Ishikawa (cell line): ENCODE data around the gene THAP4.

Source experiments
- CEBPB ChIP-seq: IDR thresholded peaks from 2 replicates; pipeline ENCODE4 v1.6.1; 2012
- CREB1 ChIP-seq: IDR thresholded peaks from 2 replicates; pipeline ENCODE4 v1.6.1; 2012; ENCODE audit warnings: low read depth
- EGR1 ChIP-seq: IDR thresholded peaks from 2 replicates; pipeline ENCODE4 v1.6.1; 2012
- EP300 ChIP-seq: IDR thresholded peaks from 2 replicates; pipeline ENCODE4 v1.6.1; 2012; ENCODE audit warnings: borderline replicate concordance
- FOXM1 ChIP-seq: IDR thresholded peaks from 2 replicates; pipeline ENCODE4 v1.6.1; 2012; ENCODE audit warnings: low read depth, borderline replicate concordance
- NFIC ChIP-seq: IDR thresholded peaks from 2 replicates; pipeline ENCODE4 v1.6.1; 2012
- RAD21 ChIP-seq: IDR thresholded peaks from 2 replicates; pipeline ENCODE4 v1.6.1; 2012; ENCODE audit warnings: low read depth
- TAF1 ChIP-seq: IDR thresholded peaks from 2 replicates; pipeline ENCODE4 v1.6.1; 2012; ENCODE audit warnings: low read depth, mild to moderate bottlenecking
- TCF12 ChIP-seq: IDR thresholded peaks from 2 replicates; pipeline ENCODE4 v1.6.1; 2012; ENCODE audit warnings: low read depth
- TEAD4 ChIP-seq: IDR thresholded peaks from 2 replicates; pipeline ENCODE4 v1.6.1; 2012
- USF1 ChIP-seq: IDR thresholded peaks from 2 replicates; pipeline ENCODE4 v1.6.1; 2012
- YY1 ChIP-seq: IDR thresholded peaks from 2 replicates; pipeline ENCODE4 v1.6.1; 2012; ENCODE audit warnings: low read depth
- ZBTB7A ChIP-seq: IDR thresholded peaks from 2 replicates; pipeline ENCODE4 v1.6.1; 2012; ENCODE audit warnings: low read depth
- TF ChIP-seq, protein P1 (sequence below): IDR thresholded peaks from 2 replicates; pipeline ENCODE4 v1.6.1; 2012; ENCODE audit warnings: low read depth, mild to moderate bottlenecking
- TF ChIP-seq, protein P2 (sequence below): IDR thresholded peaks from 2 replicates; pipeline ENCODE4 v1.6.1; 2012

THAP4 gene

GRCh38 chr2:241575624-241576292 lies 61.2 kb downstream of the THAP4 start:
- no peak for TF ChIP-seq TAF1
- TF ChIP-seq RAD21: no peak
- TF ChIP-seq, protein P1, sequence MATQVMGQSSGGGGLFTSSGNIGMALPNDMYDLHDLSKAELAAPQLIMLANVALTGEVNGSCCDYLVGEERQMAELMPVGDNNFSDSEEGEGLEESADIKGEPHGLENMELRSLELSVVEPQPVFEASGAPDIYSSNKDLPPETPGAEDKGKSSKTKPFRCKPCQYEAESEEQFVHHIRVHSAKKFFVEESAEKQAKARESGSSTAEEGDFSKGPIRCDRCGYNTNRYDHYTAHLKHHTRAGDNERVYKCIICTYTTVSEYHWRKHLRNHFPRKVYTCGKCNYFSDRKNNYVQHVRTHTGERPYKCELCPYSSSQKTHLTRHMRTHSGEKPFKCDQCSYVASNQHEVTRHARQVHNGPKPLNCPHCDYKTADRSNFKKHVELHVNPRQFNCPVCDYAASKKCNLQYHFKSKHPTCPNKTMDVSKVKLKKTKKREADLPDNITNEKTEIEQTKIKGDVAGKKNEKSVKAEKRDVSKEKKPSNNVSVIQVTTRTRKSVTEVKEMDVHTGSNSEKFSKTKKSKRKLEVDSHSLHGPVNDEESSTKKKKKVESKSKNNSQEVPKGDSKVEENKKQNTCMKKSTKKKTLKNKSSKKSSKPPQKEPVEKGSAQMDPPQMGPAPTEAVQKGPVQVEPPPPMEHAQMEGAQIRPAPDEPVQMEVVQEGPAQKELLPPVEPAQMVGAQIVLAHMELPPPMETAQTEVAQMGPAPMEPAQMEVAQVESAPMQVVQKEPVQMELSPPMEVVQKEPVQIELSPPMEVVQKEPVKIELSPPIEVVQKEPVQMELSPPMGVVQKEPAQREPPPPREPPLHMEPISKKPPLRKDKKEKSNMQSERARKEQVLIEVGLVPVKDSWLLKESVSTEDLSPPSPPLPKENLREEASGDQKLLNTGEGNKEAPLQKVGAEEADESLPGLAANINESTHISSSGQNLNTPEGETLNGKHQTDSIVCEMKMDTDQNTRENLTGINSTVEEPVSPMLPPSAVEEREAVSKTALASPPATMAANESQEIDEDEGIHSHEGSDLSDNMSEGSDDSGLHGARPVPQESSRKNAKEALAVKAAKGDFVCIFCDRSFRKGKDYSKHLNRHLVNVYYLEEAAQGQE: no peak
- no peak for TF ChIP-seq YY1
- no peak for TF ChIP-seq USF1

DNA sequence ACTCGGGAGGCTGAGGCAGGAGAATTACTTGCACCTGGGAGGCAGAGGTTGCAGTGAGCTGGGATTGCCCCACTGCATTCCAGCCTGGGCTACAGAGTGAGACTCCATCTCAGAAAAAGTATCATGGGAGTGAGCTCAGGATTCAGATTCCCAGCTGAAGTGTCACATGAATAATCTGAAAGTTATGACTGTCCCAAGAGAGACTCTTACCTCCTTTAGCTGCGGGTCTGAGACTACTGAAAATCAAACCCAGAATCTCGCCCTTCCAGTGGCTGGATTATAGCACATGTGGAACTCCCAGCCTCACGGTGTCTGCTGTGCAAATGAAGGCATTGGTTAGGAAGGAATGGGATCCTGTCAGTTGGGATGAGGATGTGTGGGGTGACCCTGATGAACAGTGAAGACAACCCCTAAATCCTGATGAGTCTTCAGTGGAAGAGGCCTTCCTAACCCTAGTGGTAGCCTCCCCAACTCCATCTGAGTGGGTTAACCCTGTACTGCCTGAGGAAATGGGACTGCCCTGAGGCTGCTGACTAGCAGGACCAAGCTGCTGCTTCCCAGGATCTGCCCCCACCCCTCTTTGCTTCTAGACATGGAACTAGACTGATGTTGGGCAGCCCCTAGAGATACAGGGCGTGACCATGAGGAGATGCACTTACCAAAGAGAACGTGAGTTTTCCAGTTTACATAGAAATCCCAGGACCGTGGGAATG lies 61.9 kb downstream of the THAP4 start:
- TF ChIP-seq RAD21 (no peak), FOXM1 (no peak), TEAD4 (no peak), YY1 (no peak), TAF1 (no peak), CREB1 (no peak), NFIC (no peak), TCF12 (no peak), USF1 (no peak), EP300 (no peak), CEBPB (no peak), EGR1 (no peak), ZBTB7A (no peak)
- TF ChIP-seq, protein P2, sequence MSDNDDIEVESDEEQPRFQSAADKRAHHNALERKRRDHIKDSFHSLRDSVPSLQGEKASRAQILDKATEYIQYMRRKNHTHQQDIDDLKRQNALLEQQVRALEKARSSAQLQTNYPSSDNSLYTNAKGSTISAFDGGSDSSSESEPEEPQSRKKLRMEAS: no peak
- TF ChIP-seq, protein P1: no peak

GRCh38 chr2:241573741-241574140 lies 63.2 kb downstream of the THAP4 start:
- TF ChIP-seq, protein P1: no peak
- TF ChIP-seq TCF12: no peak
- no peak for TF ChIP-seq NFIC

DNA sequence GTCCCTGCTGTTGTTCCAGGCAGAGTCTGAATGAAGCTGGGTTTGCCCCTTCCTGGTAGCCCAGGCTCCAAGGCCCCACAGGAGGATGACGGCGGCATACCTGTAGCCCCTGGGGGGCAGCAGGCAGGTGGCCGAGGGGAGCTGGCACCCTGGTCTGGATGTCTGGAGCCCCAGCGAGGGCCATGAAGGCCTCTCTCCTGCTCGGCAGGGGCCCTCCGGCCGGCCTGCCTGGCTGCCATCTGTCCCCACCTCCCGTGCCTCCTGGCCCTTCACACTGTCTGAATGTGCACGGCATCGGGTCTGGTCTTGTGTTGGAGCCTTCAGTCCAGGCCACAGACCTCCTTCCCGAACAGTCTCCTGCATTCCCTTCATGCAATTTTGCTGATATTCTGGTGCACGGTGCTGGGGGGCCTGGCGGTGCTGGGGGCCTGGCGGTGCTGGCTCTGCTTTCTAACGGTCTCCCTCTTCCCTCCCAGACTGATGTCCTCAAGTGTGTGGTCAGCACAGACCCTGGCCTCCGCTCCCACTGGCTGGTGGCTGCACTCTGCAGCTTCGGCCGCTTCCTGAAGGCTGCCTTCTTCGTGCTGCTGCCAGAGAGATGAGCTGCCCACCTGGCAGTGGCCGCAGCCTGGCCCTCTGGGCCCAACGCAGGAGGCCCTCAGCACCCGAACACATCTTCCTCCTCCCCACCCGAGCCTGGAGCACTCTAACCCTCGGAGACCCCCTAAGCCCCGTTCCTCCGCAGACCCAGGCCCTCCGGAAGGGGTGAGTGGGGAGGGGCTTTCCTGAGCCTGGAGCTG lies 64.9 kb downstream of the THAP4 start:
- TF ChIP-seq ZBTB7A: no peak
- no peak for TF ChIP-seq RAD21
- no peak for TF ChIP-seq FOXM1
- no peak for TF ChIP-seq YY1
- TF ChIP-seq, protein P1: no peak
- TF ChIP-seq, protein P2: no peak
- no peak for TF ChIP-seq USF1
